Endothelial cell of umbilical vein (primary cell): ENCODE results near the gene SLC5A1. TPM values are rescaled to one million over a fixed set of nuclear protein-coding genes. Genes with fewer than 3 reads are reported as not detected.

ENCODE experiments used
- BruUV-seq: library from RNA; stranded (reverse); fragments of 400-500 nt; replicated peaks from 2 replicates; lab custom pipeline; 2021; lab: Mats Ljungman, UMichigan
- CTCF ChIA-PET: fragments of 300-600, 350-600 bp; sonication (Branson Sonifier 250); formaldehyde crosslinking; loops from one replicate; lab custom pipeline; 2021; ENCODE audit warnings: antibody characterized with exemption, inconsistent platforms; lab: Charles Lee
- POLR2A ChIA-PET: fragments of 300-600, 350-600 bp; sonication (Branson Sonifier 250); formaldehyde crosslinking; loops from one replicate; lab custom pipeline; 2021; ENCODE audit warnings: antibody characterized with exemption, inconsistent platforms; lab: Charles Lee
- DNase-seq: peaks from one replicate; pipeline ENCODE4 v3.0.0-alpha.2; 2011; ENCODE audit warnings: low read depth, low spot score
- FAIRE-seq: peaks from 2 replicates; lab custom pipeline; 2011; peaks lifted over from hg19 to GRCh38; lab: Jason Lieb, UNC
- H2AFZ ChIP-seq: 2 replicates; pipeline ENCODE4 v1.6.0; 2012; ENCODE audit warnings: low read depth, low read length, control low read depth, inconsistent platforms
- H3K27ac ChIP-seq: 2 replicates; pipeline ENCODE4 v1.5.1; 2011; ENCODE audit warnings: low read depth, mild to moderate bottlenecking, control low read depth, low read length, moderate library complexity; ENCODE audit not compliant: insufficient read depth
- H3K27me3 ChIP-seq, 2 experiments: 2 replicates each; pipeline versions ENCODE4 v1.6.0 to v1.6.1; 2011; ENCODE audit warnings: low read length in 2 of 2, mixed read lengths in 1 of 2; ENCODE audit not compliant: control insufficient read depth in 2 of 2, insufficient read depth in 2 of 2
- H3K36me3 ChIP-seq, 2 experiments: 2 replicates in 1 of 2; 3 replicates in 1 of 2; pipeline ENCODE4 v1.5.1; 2011; ENCODE audit warnings: low read length in 2 of 2, mild to moderate bottlenecking in 1 of 2, moderate library complexity in 1 of 2; ENCODE audit not compliant: control insufficient read depth in 2 of 2, insufficient read depth in 2 of 2; ENCODE audit errors: extremely low read depth in 1 of 2
- H3K4me1 ChIP-seq: 3 replicates; pipeline ENCODE4 v1.5.1; 2011; ENCODE audit warnings: mild to moderate bottlenecking, low read length; ENCODE audit not compliant: control insufficient read depth, insufficient read depth; ENCODE audit errors: extremely low read depth
- H3K4me2 ChIP-seq: 2 replicates; pipeline ENCODE4 v1.6.1; 2011; ENCODE audit warnings: low read length, control low read depth, mixed read lengths; ENCODE audit not compliant: insufficient read depth
- H3K4me3 ChIP-seq, 3 experiments: fragments of 200-600 bp in 1 of 3; sonication (generic), shearing (Covaris generic) in 1 of 3; replicated peaks in 1 of 3; 2 replicates each; pipeline ENCODE4 v1.5.1; 2011 to 2016; ENCODE audit warnings: control low read depth in 3 of 3, low read length in 3 of 3, mild to moderate bottlenecking in 2 of 3, inconsistent platforms in 1 of 3, low read depth in 1 of 3, moderate library complexity in 1 of 3; ENCODE audit not compliant: insufficient read depth in 1 of 3
- H3K79me2 ChIP-seq: 2 replicates; pipeline ENCODE4 v1.6.0; 2012; ENCODE audit warnings: low read length, inconsistent platforms; ENCODE audit not compliant: control insufficient read depth, insufficient read depth
- H3K9ac ChIP-seq: replicated peaks from 2 replicates; pipeline ENCODE3; 2011; ENCODE audit warnings: low read length, control low read depth; ENCODE audit not compliant: insufficient read depth; ENCODE audit errors: extremely low read depth
- H3K9me1 ChIP-seq: replicated peaks from 3 replicates; pipeline ENCODE4 v1.6.0; 2011; ENCODE audit warnings: mild to moderate bottlenecking, low read length; ENCODE audit not compliant: control insufficient read depth, insufficient read depth; ENCODE audit errors: extremely low read depth
- H3K9me3 ChIP-seq: replicated peaks from 2 replicates; pipeline ENCODE4 v1.5.1; 2012; ENCODE audit warnings: low read length, inconsistent platforms; ENCODE audit not compliant: control insufficient read depth, insufficient read depth
- H4K20me1 ChIP-seq: replicated peaks from 2 replicates; pipeline ENCODE3; 2011; ENCODE audit warnings: mild to moderate bottlenecking, low read length; ENCODE audit not compliant: control insufficient read depth, insufficient read depth; ENCODE audit errors: extremely low read depth
- CTCF ChIP-seq, 2 donors: IDR thresholded peaks; 1 replicate in 1 of 2; 2 replicates in 1 of 2; pipeline ENCODE4 v1.5.1; 2011; ENCODE audit warnings: low read length in 2 of 2, mild to moderate bottlenecking in 2 of 2, moderate library complexity in 2 of 2, control low read depth in 1 of 2, inconsistent platforms in 1 of 2, low read depth in 1 of 2; ENCODE audit not compliant: insufficient read depth in 1 of 2; ENCODE audit errors: extremely low read depth in 1 of 2
- EZH2 ChIP-seq: IDR thresholded peaks from 2 replicates; pipeline ENCODE4 v1.6.1; 2012; ENCODE audit warnings: borderline replicate concordance, low read depth, mild to moderate bottlenecking, moderate library complexity, low read length, inconsistent platforms; ENCODE audit not compliant: severe bottlenecking
- FOS ChIP-seq: IDR thresholded peaks from 2 replicates; pipeline ENCODE4 v1.6.1; 2011; ENCODE audit warnings: mild to moderate bottlenecking, low read length, moderate library complexity, borderline replicate concordance; ENCODE audit not compliant: insufficient read depth
- GATA2 ChIP-seq: IDR thresholded peaks from 2 replicates; pipeline ENCODE4 v1.7.0; 2011; ENCODE audit warnings: low read depth, mild to moderate bottlenecking, moderate library complexity, mixed read lengths, low read length; ENCODE audit not compliant: insufficient read length, insufficient read depth
- JUN ChIP-seq: IDR thresholded peaks from 2 replicates; pipeline ENCODE4 v1.6.1; 2011; ENCODE audit warnings: borderline replicate concordance, low read depth; ENCODE audit not compliant: insufficient read length, insufficient read depth
- MAX ChIP-seq: IDR thresholded peaks from 2 replicates; pipeline ENCODE4 v1.6.1; 2011; ENCODE audit not compliant: insufficient read depth, insufficient read length
- MYC ChIP-seq: IDR thresholded peaks from one replicate; pipeline ENCODE4 v1.6.1; 2011; ENCODE audit warnings: mild to moderate bottlenecking, low read depth, low read length
- POLR2A ChIP-seq: IDR thresholded peaks from 2 replicates; pipeline ENCODE4 v1.6.1; 2012; ENCODE audit warnings: low read depth, mild to moderate bottlenecking, control low read depth, low read length
- POLR2AphosphoS5 ChIP-seq: IDR thresholded peaks from 2 replicates; pipeline ENCODE4 v1.6.1; 2012; ENCODE audit warnings: low read depth, mild to moderate bottlenecking, control low read depth, low read length, moderate library complexity; ENCODE audit not compliant: insufficient read depth
- dilution Hi-C: fragments of 300-500 bp; cut with MboI; formaldehyde crosslinking; loops from one replicate; pipeline ENCODE4 v1.15.0; 2019; ENCODE audit warnings: low sequenced_read_pairs; ENCODE audit not compliant: extremely low pct_ligation_motif_present
- intact Hi-C: fragments of 100-400 bp; cut with micrococcal nuclease; formaldehyde crosslinking; loops from one replicate; pipeline ENCODE4 v1.10.0; 2022
- polyA plus RNA-seq, 4 experiments: library from polyadenylated mRNA; depleted of rRNA in 3 of 4; stranded (reverse) in 3 of 4; unstranded in 1 of 4; fragments of >200 nt; gene quantifications; 2 replicates each; pipeline versions ENCODE4 v1.2.1 to v1.2.3, GENCODE V29; 2011 to 2012; ENCODE audit warnings: missing spikeins in 1 of 4
- total RNA-seq: library from RNA; stranded (reverse); gene quantifications from 2 replicates; pipeline ENCODE4 v1.2.3, GENCODE V29; 2021

The SLC5A1 gene
- total and polyA plus RNA-seq, 2 donors (not counting 3 experiments of a cell fraction or from before 2014, with no cell fraction given), result not detected

DNA sequence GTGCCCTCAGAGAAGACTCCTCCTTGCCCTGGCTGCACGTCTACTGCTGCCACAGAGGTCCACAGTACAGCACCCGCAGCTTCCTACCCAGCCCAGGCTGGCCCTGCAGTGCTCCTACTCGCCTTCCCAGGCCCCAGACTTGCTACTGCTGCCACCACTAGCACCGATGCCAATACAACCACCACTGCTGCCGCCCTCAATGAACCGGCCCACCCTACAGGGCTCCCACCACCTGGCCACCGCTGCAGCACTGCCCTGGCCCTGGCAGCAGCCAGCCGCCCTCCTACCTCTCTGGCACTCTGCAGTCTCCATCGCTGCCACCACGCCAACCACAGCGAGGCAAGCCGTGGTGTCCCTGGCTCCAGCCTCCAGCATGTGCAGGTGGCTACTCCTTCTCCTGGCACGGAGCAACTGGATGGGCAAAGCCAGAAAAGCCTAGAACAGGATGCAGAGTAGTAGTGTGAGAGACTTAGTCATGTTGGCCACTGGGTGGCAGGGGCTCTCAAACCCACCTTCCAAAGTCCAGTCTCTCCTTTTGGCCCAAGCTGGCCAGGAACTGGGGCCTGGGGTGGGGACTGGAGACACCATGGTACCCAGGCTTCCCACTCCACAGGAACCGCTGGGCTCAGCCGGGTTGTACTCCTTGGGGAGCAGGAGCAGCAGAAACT, 76.6 kb downstream of the SLC5A1 start:
- DNase-seq (no peak), FAIRE-seq (no peak)
- intact Hi-C loops (no loop called here), dilution Hi-C loops (no loop called here)
- H3K4me2 ChIP-seq, result no peak overlapping the region
- H3K4me3 ChIP-seq, result no peak overlapping the region
- no peak overlapping the region for H3K9ac ChIP-seq
- H3K79me2 ChIP-seq, result no peaks in the 10 kb centered on the region
- no peak overlapping the region for H3K27ac ChIP-seq
- CTCF ChIA-PET, result no interaction called here
- no peaks in the 10 kb centered on the region for H4K20me1 ChIP-seq
- H3K9me3 ChIP-seq, result no peaks in the 10 kb centered on the region
- TF ChIP-seq FOS (no peak), GATA2 (no peak), POLR2A (no peak), MAX (no peak), POLR2AphosphoS5 (no peak), EZH2 (no peak), CTCF (IDR thresholded peaks at IDR 0.05; ENCODE audit: extremely low read depth in 1 of 2, insufficient read depth in 1 of 2, low read depth in 1 of 2, low read length in 2 of 2) (no peak), MYC (no peak), JUN (no peak)
- no peaks in the 10 kb centered on the region for H3K9me1 ChIP-seq
- BruUV-seq, result no TSS peak
- no peaks in the 10 kb centered on the region for H3K36me3 ChIP-seq
- no peaks in the 10 kb centered on the region for H3K4me1 ChIP-seq
- peaks cover 0 to 7% of the 10 kb centered on the region in 2 experiments for H3K27me3 ChIP-seq
- no peak overlapping the region for H2AFZ ChIP-seq
- POLR2A ChIA-PET, result no interaction called here
